Measurements from ENCODE around the gene PI4KA.

- no peak for TF ChIP-seq POLR2AphosphoS5 (IDR thresholded peaks at IDR 0.05; ENCODE audit: low read depth)
- no peak for TF ChIP-seq CTCF (conservative IDR thresholded peaks at IDR 0.05; ENCODE audit: low read depth in 2 of 2)
- no peak for TF ChIP-seq EZH2phosphoT487 (IDR thresholded peaks at IDR 0.05; ENCODE audit: unreplicated experiment)
- TF ChIP-seq EZH2 (IDR thresholded peaks at IDR 0.05; ENCODE audit: low read depth, unreplicated experiment): no peak
- no peak for TF ChIP-seq REST (IDR thresholded peaks at IDR 0.05; ENCODE audit: unreplicated experiment)
- no peak for TF ChIP-seq NANOG (IDR thresholded peaks at IDR 0.05; ENCODE audit: borderline replicate concordance)
- no peak for TF ChIP-seq ZNF331 (CRISPR knock-in tag; IDR thresholded peaks at IDR 0.05; ENCODE audit: low read depth)
- no peak for TF ChIP-seq ETS1 (IDR thresholded peaks at IDR 0.05)
- no peak for TF ChIP-seq CREB1 (CRISPR knock-in tag; IDR thresholded peaks at IDR 0.05; ENCODE audit: low read depth)
- no peak for TF ChIP-seq STAT1 (IDR thresholded peaks at IDR 0.05; ENCODE audit: unreplicated experiment)
- TF ChIP-seq JUNB (IDR thresholded peaks at IDR 0.05; ENCODE audit: unreplicated experiment): no peak
- no peak for TF ChIP-seq ZNF114 (CRISPR knock-in tag; IDR thresholded peaks at IDR 0.05)
- TF ChIP-seq ZNF462 (CRISPR knock-in tag; IDR thresholded peaks at IDR 0.05): no peak
Observed at GRCh38 chr22:20760084-20760483, 98.5 kb downstream of the PI4KA start.
